Measurements from ENCODE around the gene CALM3.
"Not testable (repeated sequence)": the region's sequence is repeated elsewhere in the genome, so short reads cannot be mapped to it uniquely, and the experiment has no call there.

Gene CALM3

GRCh38 chr19:46616631-46617322 is 15.6 kb downstream of the CALM3 start:
- DNase-seq = peak; percentile 82

DNA sequence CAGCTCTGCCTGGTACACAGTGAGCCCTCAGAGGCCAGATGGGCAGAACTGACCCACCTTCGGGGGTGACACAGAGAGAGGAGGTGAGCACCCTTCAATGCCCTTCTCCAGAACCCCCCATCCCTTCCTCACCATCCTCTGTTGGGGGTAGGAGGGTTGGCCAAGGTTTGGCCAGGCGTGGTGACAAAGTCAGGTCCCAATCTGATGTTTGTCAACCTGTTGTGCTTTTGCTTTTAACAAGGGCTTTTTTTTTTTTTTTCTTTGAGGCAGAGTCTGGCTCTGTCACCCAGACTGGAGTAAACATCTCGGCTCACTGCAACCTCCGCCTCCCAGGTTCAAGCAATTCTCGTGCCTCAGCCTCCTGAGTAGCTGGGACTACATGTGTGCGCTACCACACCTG is 16.5 kb downstream of the CALM3 start:
- DNase-seq = no peak

DNA sequence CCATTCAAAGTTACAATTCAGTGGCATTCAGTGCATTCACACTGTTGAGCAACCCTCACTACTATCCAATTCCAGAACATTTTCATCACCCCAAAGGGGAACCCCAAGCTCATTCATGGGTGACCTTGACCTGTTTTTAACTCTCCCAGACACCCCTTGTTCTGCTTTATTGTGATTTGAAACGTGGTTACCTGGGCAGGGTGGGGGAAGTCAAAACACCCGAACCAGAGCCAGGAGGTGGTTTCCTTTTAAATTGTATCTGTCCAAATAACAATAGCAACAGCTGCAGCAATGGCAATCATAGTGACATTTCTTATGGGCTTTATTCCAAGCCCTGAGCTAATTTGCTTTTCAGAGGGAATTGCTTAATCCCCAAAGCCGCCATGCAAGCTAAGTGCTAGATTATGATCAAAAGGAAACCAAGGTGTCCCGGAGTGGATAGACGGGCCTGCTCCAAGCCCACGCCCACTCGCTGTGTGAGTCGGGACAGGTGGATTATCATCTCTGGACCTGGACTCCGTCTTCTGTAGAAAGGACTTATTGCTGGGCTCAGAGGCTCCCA is 17.6 kb downstream of the CALM3 start:
- no peak for DNase-seq

- no peak for DNase-seq
Measured at GRCh38 chr19:46620267-46620666, 19.1 kb downstream of the CALM3 start.

- no peak for DNase-seq
Measured at GRCh38 chr19:46620716-46621115, 19.6 kb downstream of the CALM3 start.

- no peak for DNase-seq
Measured at GRCh38 chr19:46621191-46622117, 20.3 kb downstream of the CALM3 start.

DNA sequence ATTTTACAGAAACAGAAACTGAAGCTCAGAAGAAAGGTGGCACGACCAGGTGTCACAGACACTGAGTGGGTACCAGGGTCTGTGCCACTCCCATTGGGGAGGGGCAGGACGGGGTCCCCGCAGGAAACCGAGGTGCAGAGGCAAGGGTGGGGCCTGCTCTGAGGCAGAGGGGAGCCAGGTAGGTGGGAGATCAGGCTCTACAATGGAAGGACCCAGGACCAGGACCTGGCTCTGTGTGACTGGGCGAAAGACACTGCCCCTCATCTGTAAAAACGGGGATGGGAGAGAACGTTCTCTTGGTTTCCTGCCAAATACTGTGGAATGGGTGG is 21.0 kb downstream of the CALM3 start:
- no peak for DNase-seq

GRCh38 chr19:46623915-46624502 is 22.9 kb downstream of the CALM3 start:
- no peak for DNase-seq

DNA sequence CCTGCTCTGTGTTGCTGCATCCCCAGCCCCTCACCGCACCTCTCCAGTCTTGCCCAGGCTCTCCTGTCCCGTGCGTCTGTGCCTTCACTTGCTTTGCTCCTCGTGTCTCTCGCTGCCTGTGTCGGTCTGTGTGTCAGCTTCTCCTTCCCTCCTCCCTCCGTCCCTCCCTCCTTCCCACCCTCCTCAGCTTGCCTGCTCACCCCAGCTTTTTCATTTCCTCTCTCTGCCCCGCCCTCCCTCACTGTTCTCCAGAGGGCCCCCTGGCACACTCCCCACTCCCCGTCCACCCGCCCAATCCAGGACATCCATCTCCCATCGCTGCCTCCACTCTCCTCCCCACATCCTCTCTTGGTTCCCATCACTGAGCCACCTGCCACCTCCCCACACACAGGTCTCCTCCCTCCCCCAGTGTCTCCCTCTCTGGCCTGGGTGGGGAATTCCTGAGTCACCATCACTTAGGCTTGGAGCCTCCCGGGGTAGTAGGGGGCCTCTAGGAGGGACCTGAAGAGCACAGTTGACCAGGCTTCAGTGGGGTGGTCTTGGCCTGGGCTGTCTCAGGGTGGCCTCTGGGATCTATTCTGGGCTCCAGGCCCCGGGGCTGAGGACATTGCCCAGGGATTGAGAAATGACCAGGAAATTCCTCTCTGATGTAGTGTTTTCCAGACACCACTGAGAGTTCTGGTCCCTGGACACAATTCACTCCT is 24.0 kb downstream of the CALM3 start, which contains the start of gene PTGIR:
Gene PTGIR, minus strand, starts transcription at position 132 of the 704 bp plus-strand sequence. CDS start 864 bp downstream, outside the sequence.
- peak; percentile 64 for DNase-seq

DNA sequence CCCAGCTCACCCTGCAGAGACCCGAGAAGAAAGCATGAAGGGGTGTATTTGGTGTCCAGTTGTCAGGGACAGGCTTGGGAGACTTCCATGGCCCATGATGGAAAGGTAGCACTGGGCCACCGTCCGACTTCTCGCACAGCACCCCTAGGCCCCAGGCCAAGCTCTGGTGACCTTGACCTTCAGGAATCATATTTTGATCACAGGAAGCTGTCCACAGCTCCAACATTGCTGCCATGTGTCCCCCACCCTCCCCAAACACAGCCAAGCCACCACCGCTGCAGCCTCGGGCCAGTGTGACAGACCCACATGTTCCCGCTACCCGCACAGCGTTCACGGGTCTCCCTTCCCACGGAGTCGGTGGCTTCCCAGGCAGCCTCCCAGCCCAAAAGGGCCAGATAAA is 24.6 kb downstream of the CALM3 start:
- DNase-seq = no peak

DNA sequence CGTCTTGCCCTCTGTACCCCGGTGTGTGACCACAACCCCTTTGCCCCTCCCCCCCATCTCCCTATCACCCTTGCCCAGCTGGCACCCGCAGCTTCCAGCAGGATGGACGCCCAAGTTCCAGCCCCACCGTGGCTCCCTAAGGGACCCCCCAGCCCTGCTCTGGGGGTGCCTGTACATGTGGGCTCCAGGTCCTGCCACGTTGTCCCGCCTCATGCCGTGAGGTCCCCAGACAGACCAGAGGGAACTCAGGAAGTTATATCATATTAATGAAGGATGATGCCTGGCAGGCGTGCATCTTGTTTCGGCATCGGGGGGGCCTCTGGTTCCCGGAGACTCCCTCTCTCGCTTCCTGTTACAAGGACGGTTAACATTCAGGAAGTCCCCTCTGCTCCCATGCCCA is 25.3 kb downstream of the CALM3 start:
- DNase-seq = no peak

GRCh38 chr19:46628970-46629369 is 27.8 kb downstream of the CALM3 start:
- DNase-seq = not testable (repeated sequence)

DNA sequence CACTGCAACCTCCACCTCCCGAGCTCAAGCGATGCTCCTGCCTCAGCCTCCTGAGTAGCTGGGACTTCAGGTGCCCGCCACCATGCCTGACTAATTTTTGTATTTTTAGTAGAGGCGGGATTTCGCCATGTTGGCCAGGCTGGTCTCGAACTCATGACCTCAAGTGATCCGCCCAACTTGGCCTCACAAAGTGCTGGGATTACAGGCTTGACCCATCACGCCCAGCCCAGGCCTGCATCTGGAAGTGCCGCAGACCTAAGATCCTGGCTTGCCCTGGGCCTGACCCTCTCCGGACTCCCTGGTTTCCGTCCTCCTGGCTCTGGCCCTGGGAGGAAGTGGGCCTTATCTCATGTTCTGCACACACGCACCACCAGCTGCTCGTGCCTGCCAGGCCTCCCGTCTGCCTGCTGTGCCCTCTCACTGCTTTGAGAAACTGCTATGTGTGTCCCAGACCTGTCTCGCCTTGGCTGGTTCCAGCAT is 28.5 kb downstream of the CALM3 start:
- DNase-seq = no peak

DNA sequence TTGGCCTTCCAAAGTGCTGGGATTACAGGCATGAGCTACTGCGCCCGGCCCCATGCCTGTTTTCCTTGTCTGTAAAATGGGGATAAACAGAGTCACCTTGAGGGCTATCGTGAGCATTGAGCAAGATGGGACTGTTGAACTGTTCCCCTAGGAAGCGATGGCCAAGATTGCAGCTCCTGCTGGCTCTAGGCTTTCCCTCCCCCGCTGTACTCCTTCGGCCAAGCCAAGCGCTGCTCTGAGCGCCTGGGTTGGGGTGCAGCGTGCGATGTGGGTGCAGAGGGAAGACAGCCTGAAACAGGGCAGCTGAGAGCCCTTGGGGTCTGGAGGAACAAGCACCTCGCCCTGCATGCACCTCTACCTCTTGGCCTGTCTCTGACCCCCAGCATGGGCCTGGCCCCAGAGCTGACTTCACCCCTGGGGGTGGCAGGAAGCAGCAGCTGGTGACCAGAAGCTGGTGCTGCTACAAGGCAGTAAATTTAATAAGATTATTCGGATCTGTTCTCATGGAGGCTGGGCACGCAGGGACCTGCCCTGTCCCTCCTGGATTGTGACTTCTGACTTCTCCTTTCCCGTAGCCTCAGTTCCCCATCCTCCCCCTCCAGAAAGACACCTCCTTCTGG is 29.6 kb downstream of the CALM3 start:
- DNase-seq = no peak

DNA sequence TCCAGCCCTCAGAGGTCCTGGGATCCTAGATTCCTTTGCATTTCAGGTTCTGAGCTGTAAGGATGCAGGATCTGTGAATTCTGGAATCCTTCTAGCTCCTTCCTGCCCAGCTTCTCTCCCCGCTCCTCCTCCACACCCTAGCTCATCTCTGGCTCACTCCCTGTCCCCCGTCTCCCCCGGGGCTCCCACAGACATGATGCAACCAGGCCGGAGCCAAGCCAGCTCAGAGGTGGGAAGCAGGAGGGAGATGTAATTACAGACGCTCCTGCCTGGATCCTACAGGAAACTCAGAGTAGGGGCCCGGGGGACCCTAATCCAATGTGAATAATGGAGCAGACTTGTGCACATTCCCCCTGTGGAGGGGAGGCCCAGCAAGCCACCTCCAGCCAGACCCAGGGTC is 30.4 kb downstream of the CALM3 start:
- DNase-seq = no peak

GRCh38 chr19:46633130-46633529 is 32.0 kb downstream of the CALM3 start:
- no peak for DNase-seq

DNA sequence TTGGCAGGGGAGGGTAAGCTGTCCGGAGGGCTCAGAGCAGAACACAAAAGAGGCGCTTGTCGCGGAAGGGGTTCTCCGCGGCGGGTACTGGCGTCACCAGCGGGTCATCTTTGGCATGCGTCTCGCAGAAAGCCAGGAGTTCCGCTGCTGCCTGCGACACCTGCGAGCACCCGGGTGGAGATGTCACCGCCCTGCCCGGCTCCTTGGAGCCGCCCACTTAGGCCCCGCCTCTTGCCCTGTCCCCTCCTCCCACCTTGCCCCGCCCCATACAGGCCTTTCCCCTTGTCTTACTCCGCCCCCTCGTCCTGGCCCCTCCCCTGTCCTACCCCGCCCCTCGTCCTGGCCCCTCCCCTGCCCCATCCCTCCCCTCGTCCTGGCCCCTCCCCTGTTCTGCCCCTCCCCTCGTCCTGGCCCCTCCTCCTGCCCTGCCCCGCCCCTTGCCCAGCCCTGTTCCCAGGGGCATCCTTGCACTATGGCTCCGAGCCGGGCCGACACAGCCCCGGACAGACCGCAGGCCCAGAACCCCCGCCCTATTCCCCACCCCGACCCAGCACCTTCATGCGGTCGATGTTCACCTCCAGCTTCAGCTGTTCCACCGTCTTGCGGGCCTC is 33.0 kb downstream of the CALM3 start:
- peak; percentile 77 for DNase-seq

DNA sequence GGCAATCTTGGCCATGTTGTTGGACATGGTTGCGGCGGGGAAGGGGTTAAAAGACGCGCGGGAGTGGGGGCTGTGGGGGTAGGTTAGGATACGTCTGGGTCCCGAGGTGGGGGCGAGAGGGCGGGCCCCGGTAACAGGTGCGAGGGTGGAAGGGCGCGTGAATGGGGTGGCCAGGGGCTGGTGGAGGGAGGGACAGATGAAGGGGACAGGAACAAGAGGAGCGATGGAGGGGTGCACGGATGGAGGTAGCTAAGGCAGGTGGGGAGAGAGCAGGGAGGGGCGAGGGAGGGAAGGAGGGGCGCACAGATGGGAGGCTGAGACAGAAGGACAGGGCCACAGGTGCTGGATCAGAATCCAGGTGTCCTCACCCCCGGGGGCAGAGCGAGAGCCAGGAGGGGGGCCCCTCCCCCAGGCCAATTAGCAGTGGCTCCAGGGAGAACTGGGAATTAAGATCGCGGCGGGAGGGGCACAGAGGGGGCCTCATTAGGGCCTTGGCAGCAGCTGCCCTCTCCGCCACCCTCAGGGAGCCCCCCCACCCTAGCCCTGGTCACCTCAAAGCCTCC is 33.6 kb downstream of the CALM3 start:
- DNase-seq = no peak

DNA sequence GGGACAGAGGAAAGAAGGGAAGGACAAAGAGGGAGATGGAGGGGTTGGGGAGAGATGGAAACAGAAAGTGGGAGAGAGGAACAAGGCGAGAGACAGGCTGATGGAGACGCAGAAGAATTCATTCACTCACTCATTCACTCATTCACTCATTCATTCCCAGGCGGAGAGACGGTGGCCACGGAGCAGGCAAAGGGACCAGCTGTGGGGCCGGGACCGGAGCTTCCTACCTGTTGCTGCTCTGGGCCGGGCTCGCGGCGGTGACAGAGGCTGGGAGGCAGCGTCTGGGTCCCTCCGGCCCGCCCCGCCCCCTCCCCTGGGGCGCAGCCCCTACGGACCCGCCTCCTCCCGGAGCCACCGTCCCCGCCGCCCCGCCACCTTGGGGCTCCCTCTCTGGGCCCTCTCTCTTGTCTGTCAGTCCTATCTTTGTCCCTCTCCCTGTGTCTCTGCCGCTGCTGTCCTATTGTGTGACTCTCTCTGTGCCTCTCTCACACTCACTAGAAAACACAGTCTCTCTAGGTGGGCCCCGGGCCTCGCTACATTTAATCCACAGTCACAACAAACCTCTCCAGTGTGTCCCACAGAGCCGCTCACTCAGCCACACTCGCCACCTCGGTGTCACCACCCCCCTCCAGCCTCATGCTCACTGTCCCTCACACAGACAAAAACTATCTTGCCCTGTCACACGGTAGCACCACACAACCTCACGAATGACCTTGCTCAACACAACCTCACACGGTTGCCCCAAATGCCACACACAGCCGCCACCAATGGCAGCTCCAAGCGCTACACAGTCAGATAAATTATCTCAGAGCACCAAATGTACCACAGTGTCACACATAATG is 35.0 kb downstream of the CALM3 start, which contains the start of gene GNG8:
Gene GNG8, minus strand, starts transcription at position 283 of the 842 bp plus-strand sequence. CDS start 1,520 bp downstream, outside the sequence.
- DNase-seq = no peak

- DNase-seq = no peak
Measured at GRCh38 chr19:46637224-46637623, 36.1 kb downstream of the CALM3 start.
